COLO668 (cell line): ENCODE data around the gene ACADL.

Experiments used
- DNase-seq: peaks from one replicate; lab custom pipeline; 2025; ENCODE audit not compliant: unreplicated experiment; lab: John Stamatoyannopoulos, UW

ACADL gene

GRCh38 chr2:210224941-210225672 lies at the start of gene ACADL:
TSS of gene ACADL (minus strand) at chr2:210225447. CDS start at chr2:210225263, 184 bp downstream.
- DNase-seq, result peak; percentile 72

- DNase-seq, result no peak
Measured at GRCh38 chr2:210271300-210271699, 46.1 kb upstream of the ACADL start.

GRCh38 chr2:210269148-210269547 lies 43.9 kb upstream of the ACADL start:
- no peak for DNase-seq

- DNase-seq, result no peak
Measured at GRCh38 chr2:210268281-210268680, 43.0 kb upstream of the ACADL start.

- no peak for DNase-seq
Measured at GRCh38 chr2:210267698-210268097, 42.5 kb upstream of the ACADL start.

GRCh38 chr2:210264282-210264681 lies 39.0 kb upstream of the ACADL start:
- no peak for DNase-seq

GRCh38 chr2:210263841-210264240 lies 38.6 kb upstream of the ACADL start:
- no peak for DNase-seq

- no peak for DNase-seq
Measured at GRCh38 chr2:210262036-210262435, 36.8 kb upstream of the ACADL start.

GRCh38 chr2:210259687-210260086 lies 34.4 kb upstream of the ACADL start:
- no peak for DNase-seq

- no peak for DNase-seq
Measured at GRCh38 chr2:210252699-210253606, 27.7 kb upstream of the ACADL start.

GRCh38 chr2:210250622-210251021 lies 25.4 kb upstream of the ACADL start:
- no peak for DNase-seq

- no peak for DNase-seq
Measured at GRCh38 chr2:210233487-210233886, 8.2 kb upstream of the ACADL start.

- no peak for DNase-seq
Measured at GRCh38 chr2:210230984-210231383, 5.7 kb upstream of the ACADL start.

GRCh38 chr2:210230518-210230917 lies 5.3 kb upstream of the ACADL start:
- no peak for DNase-seq

- no peak for DNase-seq
Measured at GRCh38 chr2:210228586-210228985, 3.3 kb upstream of the ACADL start.

GRCh38 chr2:210227290-210228088 lies 2.2 kb upstream of the ACADL start:
- DNase-seq, result no peak

GRCh38 chr2:210226223-210226622 lies 976 bp upstream of the ACADL start:
- DNase-seq, result no peak

GRCh38 chr2:210224591-210224940 lies 681 bp downstream of the ACADL start:
- peak; percentile 43 for DNase-seq

- DNase-seq, result no peak
Measured at GRCh38 chr2:210215120-210215519, 10.1 kb downstream of the ACADL start.

GRCh38 chr2:210210185-210210584 lies 15.1 kb downstream of the ACADL start:
- DNase-seq, result no peak

GRCh38 chr2:210207929-210208328 lies 17.3 kb downstream of the ACADL start:
- no peak for DNase-seq
